K562 (cell line): Measurements from ENCODE around the gene SPATA2L. TPM values are rescaled to one million over a fixed set of nuclear protein-coding genes. Genes with fewer than 3 reads are reported as not detected.

ENCODE experiments used
- ADNP ChIP-seq: fragments of 200-800 bp; sonication (Bioruptor generic); IDR thresholded peaks from 2 replicates; pipeline ENCODE4 v1.6.1; 2016; ENCODE audit warnings: missing genetic modification characterization, missing compliant biosample characterization
- BRF1 ChIP-seq: IDR thresholded peaks from 3 replicates; pipeline ENCODE4 v1.6.1; 2011; ENCODE audit warnings: borderline replicate concordance, mild to moderate bottlenecking; ENCODE audit not compliant: insufficient read length; ENCODE audit errors: extremely low read depth
- JUND ChIP-seq, 2 experiments: IDR thresholded peaks; 2 replicates in 1 of 2; 3 replicates in 1 of 2; pipeline ENCODE4 v1.6.1; 2011; ENCODE audit warnings: borderline replicate concordance in 2 of 2, low read depth in 2 of 2, low read length in 2 of 2, improper control_type of control experiment in 1 of 2, missing biosample characterization in 1 of 2, missing genetic modification characterization in 1 of 2, missing genetic modification reagents in 1 of 2
- RBM34 ChIP-seq: fragments of 200-400 bp; formaldehyde crosslinking; IDR thresholded peaks from 2 replicates; pipeline ENCODE4 v1.6.1; 2018; ENCODE audit warnings: low read length, borderline replicate concordance; ENCODE audit not compliant: insufficient read depth
- REST ChIP-seq, 2 experiments: fragments of 450-650 bp; formaldehyde crosslinking in 1 of 2; IDR thresholded peaks; 2 replicates each; pipeline versions ENCODE4 v1.4.0 to v1.6.1; 2014 to 2020; ENCODE audit warnings: mild to moderate bottlenecking in 2 of 2, borderline replicate concordance in 1 of 2, low read depth in 1 of 2
- ZNF133 ChIP-seq: fragments of 250-450 bp; sonication (Bioruptor Pico); IDR thresholded peaks from 2 replicates; pipeline ENCODE4 v1.4.0; 2020; ENCODE audit warnings: mild to moderate bottlenecking
- polyA plus RNA-seq, 8 experiments: library from polyadenylated mRNA; depleted of rRNA in 4 of 8; stranded (reverse) in 5 of 8; unstranded in 3 of 8; fragments of >200 nt; fragmentation: Nextera tagmentation in 2 of 8; fragmentation: Illumina TruSeq in 1 of 8; extraction: Ambion mirVana in 2 of 8; extraction: Trizol in 1 of 8; gene quantifications; 2 replicates each; pipeline versions ENCODE4 v1.2.1 to v1.2.3, GENCODE V29; 2011 to 2014; ENCODE audit warnings: inconsistent platforms in 1 of 8, missing spikeins in 1 of 8
- total RNA-seq, 7 experiments: library from RNA; depleted of rRNA in 6 of 7; stranded (reverse); fragments of >200 nt in 6 of 7; fragmentation: Illumina TruSeq in 2 of 7; extraction: Trizol in 2 of 7; gene quantifications; 2 replicates each; pipeline versions ENCODE4 v1.2.1 to v1.2.3, GENCODE V29; 2011 to 2021; ENCODE audit warnings: low replicate concordance in 1 of 7

SPATA2L gene
- total and polyA plus RNA-seq, 9 of the 15 experiments (the other 6 are each of a cell fraction or from before 2014, with no cell fraction given): 0.13 to 19.2 (median 4.8) TPM; not detected in 1

DNA sequence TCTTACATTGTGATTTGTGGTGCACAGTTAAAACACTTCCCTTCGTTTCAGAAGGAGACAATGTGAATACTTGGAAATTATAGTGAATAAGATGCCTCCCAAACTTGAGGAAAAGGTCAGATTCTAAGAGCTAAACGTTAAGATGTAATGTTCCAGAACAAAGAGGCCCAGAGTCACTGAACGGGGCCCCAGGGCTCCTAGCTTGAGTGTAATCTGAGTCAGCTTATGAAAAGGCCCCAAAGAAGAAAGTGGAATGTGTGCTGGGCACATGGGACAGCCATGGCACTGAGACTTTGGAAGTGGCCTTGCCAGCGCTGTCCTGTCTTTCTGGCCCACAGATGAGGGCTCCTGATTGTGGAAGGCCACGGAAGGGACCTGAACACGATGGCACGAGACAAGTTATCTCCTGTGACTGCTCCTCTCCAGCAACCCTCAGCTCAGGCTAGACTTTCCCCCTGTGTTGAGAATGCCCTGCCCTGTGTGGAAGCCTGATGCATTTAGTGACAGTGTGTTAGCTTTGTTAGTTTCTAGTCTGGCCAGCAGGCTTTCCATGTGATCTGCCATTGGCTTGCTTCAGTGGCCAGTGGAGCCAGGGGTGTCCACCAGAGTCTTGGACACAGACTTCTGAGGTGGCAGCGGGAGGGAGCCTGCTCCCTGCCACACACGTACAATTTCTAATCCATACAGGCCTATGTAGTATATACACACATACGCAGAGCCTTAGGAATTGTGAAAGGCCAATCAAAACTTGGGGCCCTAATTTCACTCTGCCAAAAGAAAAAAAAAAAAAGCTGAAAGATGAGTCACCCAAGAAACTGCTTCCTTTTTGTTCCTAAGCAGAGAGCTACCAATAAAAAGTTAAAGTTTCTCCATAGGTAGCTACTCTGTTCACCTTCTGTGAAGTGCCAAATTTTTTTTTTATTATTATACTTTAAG, 30.7 kb downstream of the SPATA2L start (continued):
- no peak for TF ChIP-seq JUND (IDR thresholded peaks at IDR 0.05; ENCODE audit: borderline replicate concordance, low read depth, low read length)
- TF ChIP-seq JUND (tag; IDR thresholded peaks at IDR 0.05; ENCODE audit: borderline replicate concordance, low read depth, low read length): peak; percentile 44; the same call in 1 of the 3 replicates
- no peak for TF ChIP-seq ZNF133
- TF ChIP-seq BRF1: no peak
- no peak for TF ChIP-seq ADNP (tag)
- no peak for TF ChIP-seq RBM34
- TF ChIP-seq REST (IDR thresholded peaks at IDR 0.05; ENCODE audit: borderline replicate concordance): no peak
- no peak for TF ChIP-seq REST (CRISPR knock-in tag; IDR thresholded peaks at IDR 0.05; ENCODE audit: low read depth)
- TF ChIP-seq, all 486 proteins: peak for 3
